Thymus (tissue), 11 donors: ENCODE data around the gene PPFIBP2. TPM values are rescaled to one million over a fixed set of nuclear protein-coding genes. Genes with fewer than 3 reads are reported as not detected.

ENCODE experiments used
- DNase-seq, 9 donors: peaks; one replicate each; pipeline ENCODE4 v3.0.0-alpha.2; 2013; ENCODE audit warnings: low spot score in 9 of 9, low read depth in 6 of 9, missing footprints in 1 of 9
- H3K27ac ChIP-seq, 2 donors: one replicate each; pipeline ENCODE4 v1.5.1; 2013; ENCODE audit warnings: control low read depth in 1 of 2, low read depth in 1 of 2, low read length in 1 of 2, mild to moderate bottlenecking in 1 of 2, moderate library complexity in 1 of 2
- H3K27me3 ChIP-seq, 2 donors: one replicate each; pipeline ENCODE4 v1.5.1; 2013; ENCODE audit warnings: low read length in 1 of 2; ENCODE audit not compliant: control insufficient read depth in 2 of 2, insufficient read depth in 1 of 2
- H3K36me3 ChIP-seq, 2 donors: one replicate each; pipeline ENCODE4 v1.5.1; 2013; ENCODE audit warnings: low read length in 1 of 2, mild to moderate bottlenecking in 1 of 2, moderate library complexity in 1 of 2; ENCODE audit not compliant: control insufficient read depth in 2 of 2, insufficient read depth in 2 of 2
- H3K4me1 ChIP-seq, 2 donors: one replicate each; pipeline ENCODE4 v1.5.1; 2013; ENCODE audit warnings: low read length in 2 of 2; ENCODE audit not compliant: control insufficient read depth in 2 of 2, insufficient read depth in 2 of 2
- H3K4me3 ChIP-seq, 2 donors: one replicate each; pipeline ENCODE4 v1.5.1; 2013; ENCODE audit warnings: low read length in 2 of 2, control low read depth in 1 of 2, mild to moderate bottlenecking in 1 of 2
- H3K9me3 ChIP-seq, 2 donors: one replicate each; pipeline ENCODE4 v1.5.1; 2013; ENCODE audit warnings: low read length in 1 of 2, mild to moderate bottlenecking in 1 of 2; ENCODE audit not compliant: control insufficient read depth in 2 of 2, insufficient read depth in 1 of 2
- WGBS: extraction: QIAGEN DNeasy Blood & Tissue Kit; methylation state at CpG from one replicate; pipeline ENCODE4 v1.1.7; 2013; 5-methylcytosine and 5-hydroxymethylcytosine counted together
- polyA plus RNA-seq: library from polyadenylated mRNA; stranded (reverse); fragments of 200-250 nt; gene quantifications from one replicate; pipeline ENCODE4 v1.2.3, GENCODE V29; 2013
- total RNA-seq: library from RNA; stranded (reverse); fragments of 120-200 nt; gene quantifications from one replicate; pipeline ENCODE4 v1.2.4, GENCODE V29; 2013
- donor health status: healthy.

Gene PPFIBP2
- total and polyA plus RNA-seq, 2 donors: 5.6 to 6.0 TPM

GRCh38 chr11:7584910-7585309, 71.1 kb downstream of the PPFIBP2 start:
- H3K4me3 ChIP-seq: no peak overlapping the region
- H3K36me3 ChIP-seq: no peaks in the 10 kb centered on the region
- H3K27me3 ChIP-seq: peaks cover 0 to 12% of the 10 kb centered on the region in 2 donors
- DNase-seq: no peak
- 91% methylated on average over 2 of the region's 2 CpGs for WGBS
- H3K4me1 ChIP-seq: no peaks in the 10 kb centered on the region
- no peak overlapping the region for H3K27ac ChIP-seq
- no peaks in the 10 kb centered on the region for H3K9me3 ChIP-seq

DNA sequence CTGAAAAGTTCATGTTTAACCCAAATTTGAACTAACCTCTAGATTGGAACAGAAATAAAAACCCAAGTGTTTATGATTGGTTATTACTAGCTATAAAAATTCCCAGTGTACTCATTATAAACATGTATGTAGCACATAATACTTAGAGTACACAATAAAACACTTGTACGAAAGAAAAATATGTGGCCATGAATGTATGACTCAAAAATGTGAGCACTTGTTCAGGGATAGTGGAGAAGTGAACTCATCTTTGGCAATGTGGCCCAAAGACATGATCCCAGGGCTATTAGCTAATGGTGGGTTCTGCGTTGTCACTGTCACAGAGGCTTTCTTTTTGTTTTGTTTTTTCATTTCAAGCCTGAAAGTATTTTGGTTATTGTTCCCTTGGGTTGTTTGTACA, 72.0 kb downstream of the PPFIBP2 start:
- no peaks in the 10 kb centered on the region for H3K9me3 ChIP-seq
- DNase-seq: no peak
- no peaks in the 10 kb centered on the region for H3K4me1 ChIP-seq
- no peak overlapping the region for H3K27ac ChIP-seq
- 96% methylated on average over 2 of the region's 2 CpGs for WGBS
- H3K36me3 ChIP-seq: no peaks in the 10 kb centered on the region
- no peak overlapping the region for H3K4me3 ChIP-seq
- H3K27me3 ChIP-seq: peaks cover 0 to 7% of the 10 kb centered on the region in 2 donors

DNA sequence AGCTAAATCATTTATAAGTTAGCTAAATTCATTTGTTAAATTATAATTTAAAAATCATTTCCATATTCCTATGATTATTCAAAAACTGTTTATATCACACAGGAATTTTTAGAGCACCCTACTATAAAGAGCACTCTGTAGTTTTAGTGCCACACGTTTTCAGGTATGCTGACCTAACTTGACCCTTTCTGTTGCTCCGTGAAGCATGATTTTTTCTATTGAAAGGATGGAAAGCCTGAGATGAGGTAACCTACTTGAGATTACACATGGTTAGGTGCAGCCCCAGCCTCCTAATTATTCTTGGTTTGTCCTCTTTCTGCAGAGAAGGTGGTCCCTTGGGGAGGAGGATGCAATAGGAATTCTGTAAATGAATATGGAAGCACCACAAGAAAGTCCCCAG, 72.6 kb downstream of the PPFIBP2 start:
- WGBS: 91% methylated on average over 2 of the region's 2 CpGs
- no peak overlapping the region for H3K4me3 ChIP-seq
- H3K27me3 ChIP-seq: peaks cover 0 to under 1% of the 10 kb centered on the region in 2 donors
- no peak overlapping the region for H3K27ac ChIP-seq
- H3K36me3 ChIP-seq: no peaks in the 10 kb centered on the region
- H3K4me1 ChIP-seq: no peaks in the 10 kb centered on the region
- no peak for DNase-seq
- no peaks in the 10 kb centered on the region for H3K9me3 ChIP-seq

DNA sequence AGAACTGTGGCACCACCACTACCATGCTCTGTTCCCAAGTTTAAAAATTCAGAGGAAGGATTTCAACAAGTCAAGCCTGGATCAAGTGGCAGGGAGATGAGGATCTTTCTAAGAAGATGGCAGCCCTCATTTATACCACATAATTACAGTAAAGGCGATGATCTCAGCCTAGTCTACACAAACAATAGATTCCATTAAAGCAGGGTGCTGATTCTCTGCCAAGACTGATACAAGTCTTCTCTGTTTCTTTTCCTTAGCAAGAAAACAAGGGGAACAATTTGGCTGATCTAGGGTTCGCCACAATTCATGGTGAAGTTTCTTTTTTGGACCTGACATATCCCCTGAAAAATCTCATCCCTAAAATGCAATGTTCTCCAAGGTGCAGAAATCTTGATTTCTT, 73.9 kb downstream of the PPFIBP2 start:
- DNase-seq: no peak
- Histone ChIP-seq H3K4me3 (no peak overlapping the region), H3K9me3 (no peaks in the 10 kb centered on the region), H3K36me3 (no peaks in the 10 kb centered on the region), H3K4me1 (no peaks in the 10 kb centered on the region), H3K27ac (no peak overlapping the region), H3K27me3 (no peaks in the 10 kb centered on the region)
- WGBS: 89% methylated on average over 2 of the region's 2 CpGs

GRCh38 chr11:7589861-7590260, 76.1 kb downstream of the PPFIBP2 start:
- WGBS: 89% methylated on average over 2 of the region's 2 CpGs
- no peaks in the 10 kb centered on the region for H3K4me1 ChIP-seq
- H3K9me3 ChIP-seq: no peaks in the 10 kb centered on the region

GRCh38 chr11:7590529-7590928, 76.7 kb downstream of the PPFIBP2 start:
- 96% methylated on average over 2 of the region's 2 CpGs for WGBS
- no peak for DNase-seq
- Histone ChIP-seq H3K4me3 (no peak overlapping the region), H3K4me1 (no peaks in the 10 kb centered on the region), H3K27ac (no peak overlapping the region), H3K36me3 (no peaks in the 10 kb centered on the region), H3K9me3 (no peaks in the 10 kb centered on the region), H3K27me3 (no peaks in the 10 kb centered on the region)

More at GRCh38 chr11:7589861-7590260, 76.1 kb downstream of the PPFIBP2 start:
- no peaks in the 10 kb centered on the region for H3K27me3 ChIP-seq
- H3K27ac ChIP-seq: no peak overlapping the region
- DNase-seq: no peak
- H3K4me3 ChIP-seq: no peak overlapping the region
- no peaks in the 10 kb centered on the region for H3K36me3 ChIP-seq

DNA sequence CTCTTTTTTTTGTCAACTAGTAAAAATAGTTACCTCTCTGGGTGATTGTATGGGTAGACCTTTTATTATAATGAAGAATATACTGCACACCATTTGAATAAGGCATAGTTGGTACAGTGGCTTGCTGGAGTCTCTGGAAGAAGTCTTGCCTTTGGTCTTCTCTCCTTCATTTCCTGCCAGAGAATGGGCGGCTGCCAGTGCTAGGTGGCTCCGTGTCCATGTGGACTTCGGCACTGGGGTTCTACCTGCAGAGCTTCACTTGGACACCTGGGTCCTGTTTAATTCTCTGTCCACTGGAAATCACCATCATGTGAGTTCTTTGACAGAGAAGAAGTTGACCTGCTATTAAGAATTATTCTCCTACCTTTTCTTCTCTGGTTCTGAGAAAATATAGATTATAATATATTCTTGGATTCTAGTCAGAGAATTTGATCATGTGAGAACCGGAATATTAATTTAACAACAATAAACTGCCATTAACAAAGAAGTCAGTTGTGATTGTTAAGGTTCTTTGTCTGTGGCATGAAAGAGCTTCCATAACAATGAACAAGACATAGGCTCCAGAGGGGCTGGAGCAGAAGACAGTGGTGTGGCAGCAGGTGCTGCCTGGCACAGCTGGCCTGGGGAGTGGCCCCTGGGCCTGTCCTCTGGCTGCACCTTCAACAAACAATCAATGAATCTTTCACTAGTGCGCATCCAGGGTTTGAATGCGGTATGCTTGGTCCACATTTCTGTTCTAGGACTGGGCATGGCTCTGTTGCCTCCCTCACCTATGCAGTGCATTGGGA, 77.5 kb downstream of the PPFIBP2 start:
- Histone ChIP-seq H3K4me1 (no peaks in the 10 kb centered on the region), H3K36me3 (no peaks in the 10 kb centered on the region), H3K9me3 (no peaks in the 10 kb centered on the region), H3K27me3 (no peaks in the 10 kb centered on the region), H3K27ac (no peak overlapping the region), H3K4me3 (no peak overlapping the region)
- no peak for DNase-seq
- 97% methylated on average over 6 of the region's 6 CpGs for WGBS

GRCh38 chr11:7591987-7592386, 78.2 kb downstream of the PPFIBP2 start:
- Histone ChIP-seq H3K27ac (no peak overlapping the region), H3K36me3 (no peaks in the 10 kb centered on the region), H3K4me1 (no peaks in the 10 kb centered on the region), H3K27me3 (no peaks in the 10 kb centered on the region), H3K9me3 (no peaks in the 10 kb centered on the region), H3K4me3 (no peak overlapping the region)
- DNase-seq: no peak
- WGBS: 89% methylated on average over 1 of the region's 1 CpG

GRCh38 chr11:7592711-7593110, 78.9 kb downstream of the PPFIBP2 start:
- Histone ChIP-seq H3K4me1 (no peaks in the 10 kb centered on the region), H3K4me3 (no peak overlapping the region), H3K27me3 (no peaks in the 10 kb centered on the region), H3K9me3 (no peaks in the 10 kb centered on the region), H3K36me3 (no peaks in the 10 kb centered on the region), H3K27ac (no peak overlapping the region)
- no peak for DNase-seq
- 80% methylated on average over 3 of the region's 3 CpGs for WGBS
